ENCODE data around the gene PLCB4. TPM values are rescaled to one million over a fixed set of nuclear protein-coding genes. Genes with fewer than 3 reads are reported as not detected.

The PLCB4 gene
- polyA plus RNA-seq, 1 experiment, result 18.6 TPM

DNA sequence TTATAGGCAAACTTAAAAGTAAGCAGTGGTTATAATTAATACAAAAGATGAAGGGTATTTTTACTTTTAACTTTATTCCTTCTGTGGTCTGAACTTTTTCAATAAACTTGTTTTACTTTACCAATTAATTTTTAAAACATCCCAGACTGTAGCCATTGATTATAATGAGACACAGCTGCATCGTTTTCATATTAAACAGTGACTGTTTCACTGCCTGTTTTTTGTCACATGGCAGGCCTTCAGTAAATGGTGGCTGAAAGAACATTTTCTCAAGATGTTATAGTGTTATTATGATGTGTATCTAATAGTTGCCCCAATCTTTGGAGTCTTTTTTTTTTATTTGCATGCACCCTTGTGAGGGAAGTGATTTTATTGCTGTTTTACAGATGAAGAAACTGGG lies 95.1 kb downstream of the PLCB4 start:
- H3K27ac ChIP-seq (ENCODE audit: low read depth, low read length), result no peak overlapping the region
- H3K9me3 ChIP-seq (ENCODE audit: control insufficient read depth, insufficient read depth, low read length), result no peaks in the 10 kb centered on the region
- no peak for TF ChIP-seq CTCF (IDR thresholded peaks at IDR 0.05; ENCODE audit: low read depth, low read length)
- DNase-seq (ENCODE audit: low read depth, low spot score), result no peak
- H3K27me3 ChIP-seq (ENCODE audit: control insufficient read depth, insufficient read depth, low read length), result no peaks in the 10 kb centered on the region
- ChIA-PET CTCF (no interaction called here), POLR2A (no interaction called here)
- H3K4me3 ChIP-seq (ENCODE audit: low read depth, low read length), result no peak overlapping the region

DNA sequence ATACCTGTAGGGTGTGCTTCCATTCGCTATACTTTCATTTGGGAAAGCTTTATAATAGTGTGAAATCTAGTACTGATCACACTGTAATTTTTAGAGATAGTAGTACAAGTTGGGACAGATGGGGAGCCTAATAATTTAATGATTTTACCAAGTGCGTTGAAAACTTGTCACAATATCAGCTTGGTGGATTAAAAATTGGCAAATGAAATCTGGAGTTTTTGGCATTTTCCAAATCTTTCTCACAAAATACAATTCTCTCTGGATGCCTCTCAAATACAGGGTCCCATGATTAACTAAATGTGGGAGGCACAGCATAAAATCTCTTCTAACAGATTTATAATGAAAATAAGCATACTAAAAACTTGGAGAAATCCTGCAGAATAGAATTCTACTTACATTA lies 96.4 kb downstream of the PLCB4 start:
- H3K27me3 ChIP-seq (ENCODE audit: control insufficient read depth, insufficient read depth, low read length), result no peaks in the 10 kb centered on the region
- POLR2A ChIA-PET, result no interaction called here
- H3K27ac ChIP-seq (ENCODE audit: low read depth, low read length), result no peak overlapping the region
- H3K9me3 ChIP-seq (ENCODE audit: control insufficient read depth, insufficient read depth, low read length), result no peaks in the 10 kb centered on the region
- no peak for DNase-seq (ENCODE audit: low read depth, low spot score)
- no peak overlapping the region for H3K4me3 ChIP-seq (ENCODE audit: low read depth, low read length)
- TF ChIP-seq CTCF (IDR thresholded peaks at IDR 0.05; ENCODE audit: low read depth, low read length), result no peak
- CTCF ChIA-PET, result no interaction called here

DNA sequence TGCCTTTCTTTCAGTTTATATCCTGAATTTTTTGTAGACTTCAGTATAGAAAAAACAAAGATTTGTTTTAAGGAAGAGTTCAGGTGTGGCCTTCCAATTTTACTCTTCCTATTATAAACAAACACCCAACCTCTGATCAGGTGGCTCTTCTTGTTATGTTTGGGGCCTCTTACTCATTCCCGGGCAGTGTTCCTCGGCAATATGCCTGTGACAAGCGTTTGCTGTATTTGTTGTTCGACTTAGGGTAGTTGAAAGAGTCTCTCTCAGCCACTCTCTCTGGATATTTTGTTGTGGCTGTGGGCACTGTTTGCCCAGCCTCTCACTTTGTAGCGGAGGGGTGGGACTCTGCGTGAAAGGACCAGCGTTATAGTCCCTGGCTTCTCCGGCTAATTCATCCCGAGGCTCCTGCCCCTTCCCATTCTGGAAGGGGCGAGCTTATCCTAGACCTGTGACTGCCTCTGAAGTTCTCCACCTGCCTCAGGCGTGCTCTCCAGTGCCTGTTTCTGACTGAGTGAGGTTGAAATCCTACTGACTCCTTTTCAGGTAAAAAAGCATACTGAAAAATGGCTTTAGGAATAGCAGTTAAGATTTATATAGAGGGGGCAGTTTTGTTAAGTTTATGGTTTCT lies 97.4 kb downstream of the PLCB4 start:
- Histone ChIP-seq H3K27ac (ENCODE audit: low read depth, low read length) (no peak overlapping the region), H3K9me3 (ENCODE audit: control insufficient read depth, insufficient read depth, low read length) (no peaks in the 10 kb centered on the region), H3K27me3 (ENCODE audit: control insufficient read depth, insufficient read depth, low read length) (no peaks in the 10 kb centered on the region), H3K4me3 (ENCODE audit: low read depth, low read length) (no peak overlapping the region)
- no peak for TF ChIP-seq CTCF (IDR thresholded peaks at IDR 0.05; ENCODE audit: low read depth, low read length)
- ChIA-PET CTCF (no interaction called here), POLR2A (no interaction called here)
- DNase-seq (ENCODE audit: low read depth, low spot score), result no peak

DNA sequence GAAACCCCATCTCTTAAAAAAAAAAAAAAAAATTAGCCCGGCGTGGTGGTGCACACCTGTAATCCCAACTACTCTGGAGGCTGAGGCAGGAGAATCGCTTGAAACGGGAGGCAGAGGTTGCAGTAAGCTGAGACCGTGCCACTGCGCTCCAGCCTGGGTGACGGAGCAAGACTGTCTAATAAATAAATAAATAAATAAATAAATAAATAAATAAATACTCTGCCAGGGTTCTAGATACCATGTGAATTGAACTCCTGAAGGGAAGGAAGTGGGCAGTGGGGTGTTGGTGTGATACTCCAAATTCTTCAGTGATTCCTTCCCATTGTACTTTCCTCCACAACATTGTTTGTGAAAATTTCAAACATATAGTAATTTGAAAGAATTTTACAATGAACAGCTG lies 100.5 kb downstream of the PLCB4 start:
- CTCF ChIA-PET, result no interaction called here
- Histone ChIP-seq H3K27ac (ENCODE audit: low read depth, low read length) (no peak overlapping the region), H3K4me3 (ENCODE audit: low read depth, low read length) (no peak overlapping the region), H3K9me3 (ENCODE audit: control insufficient read depth, insufficient read depth, low read length) (no peaks in the 10 kb centered on the region), H3K27me3 (ENCODE audit: control insufficient read depth, insufficient read depth, low read length) (no peaks in the 10 kb centered on the region)
- no peak for TF ChIP-seq CTCF (IDR thresholded peaks at IDR 0.05; ENCODE audit: low read depth, low read length)
- POLR2A ChIA-PET, result no interaction called here
- no peak for DNase-seq (ENCODE audit: low read depth, low spot score)

DNA sequence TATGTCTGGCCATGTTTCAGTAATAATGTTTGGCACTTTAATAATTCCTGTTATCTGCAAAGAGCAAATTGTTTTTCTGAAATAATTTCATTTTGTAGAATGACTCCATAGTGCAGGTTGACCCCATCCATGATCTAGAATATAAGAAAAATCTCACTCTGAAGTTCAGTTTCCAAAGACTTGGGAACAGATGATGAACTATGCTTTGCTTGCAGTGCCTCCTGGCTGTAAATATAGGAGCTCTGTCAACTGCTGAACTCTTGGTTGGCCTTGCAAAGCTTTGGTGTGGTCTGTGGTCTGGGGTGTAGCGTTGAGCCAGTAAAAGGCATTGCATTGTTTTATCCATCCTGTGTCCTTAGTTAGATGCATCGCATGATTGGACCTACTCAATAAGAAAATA lies 104.0 kb downstream of the PLCB4 start:
- no peak overlapping the region for H3K4me3 ChIP-seq (ENCODE audit: low read depth, low read length)
- CTCF ChIA-PET, result interaction anchor here (0.5 kb wide), 1 partner anchor 30 kb away, joined by 5 read pairs; no protein-coding TSS in a partner anchor

More for the DNA sequence above, 104.0 kb downstream of the PLCB4 start:
- POLR2A ChIA-PET, result no interaction called here
- no peak for DNase-seq (ENCODE audit: low read depth, low spot score)
- no peaks in the 10 kb centered on the region for H3K27me3 ChIP-seq (ENCODE audit: control insufficient read depth, insufficient read depth, low read length)
- no peaks in the 10 kb centered on the region for H3K9me3 ChIP-seq (ENCODE audit: control insufficient read depth, insufficient read depth, low read length)
- H3K27ac ChIP-seq (ENCODE audit: low read depth, low read length), result no peak overlapping the region
- no peak for TF ChIP-seq CTCF (IDR thresholded peaks at IDR 0.05; ENCODE audit: low read depth, low read length)

Data from AG04450 (cell line).